H9 (cell line): Measurements from ENCODE around the gene GLIS2. TPM values are rescaled to one million over a fixed set of nuclear protein-coding genes. Genes with fewer than 3 reads are reported as not detected.

Experiments used
- DNase-seq: peaks from one replicate; pipeline ENCODE4 v3.0.0-alpha.2; 2017
- H2AFZ ChIP-seq: one replicate; pipeline ENCODE4 v1.6.1; 2013; ENCODE audit warnings: mild to moderate bottlenecking, low read length, control low read depth, moderate library complexity
- H2AK5ac ChIP-seq: 2 replicates; pipeline ENCODE4 v1.6.1; 2013; ENCODE audit warnings: low read length, control low read depth, mixed read lengths; ENCODE audit not compliant: insufficient read length
- H2BK120ac ChIP-seq: one replicate; pipeline ENCODE4 v1.6.1; 2013; ENCODE audit warnings: low read depth, mild to moderate bottlenecking, low read length, control low read depth, inconsistent platforms; ENCODE audit not compliant: poor library complexity, severe bottlenecking
- H2BK12ac ChIP-seq: 2 replicates; pipeline ENCODE4 v1.6.1; 2013; ENCODE audit warnings: low read length, control low read depth, mixed read lengths, low read depth; ENCODE audit not compliant: insufficient read length
- H2BK15ac ChIP-seq: 2 replicates; pipeline ENCODE4 v1.6.1; 2013; ENCODE audit warnings: low read depth, low read length, control low read depth
- H2BK20ac ChIP-seq: one replicate; pipeline ENCODE4 v1.6.1; 2013; ENCODE audit warnings: low read depth, mild to moderate bottlenecking, low read length, control low read depth, inconsistent platforms; ENCODE audit not compliant: poor library complexity, severe bottlenecking
- H2BK5ac ChIP-seq: 2 replicates; pipeline ENCODE4 v1.6.1; 2013; ENCODE audit warnings: low read length, control low read depth, mixed read lengths; ENCODE audit not compliant: insufficient read length
- H3K14ac ChIP-seq: 2 replicates; pipeline ENCODE4 v1.6.1; 2013; ENCODE audit warnings: low read length, control low read depth; ENCODE audit not compliant: insufficient read depth
- H3K18ac ChIP-seq: 2 replicates; pipeline ENCODE4 v1.6.1; 2013; ENCODE audit warnings: low read depth, mild to moderate bottlenecking, mixed read lengths, low read length, control low read depth; ENCODE audit not compliant: insufficient read length
- H3K23ac ChIP-seq: 2 replicates; pipeline ENCODE4 v1.6.1; 2013; ENCODE audit warnings: low read length, control low read depth, mixed read lengths, low read depth; ENCODE audit not compliant: insufficient read length
- H3K23me2 ChIP-seq: 2 replicates; pipeline ENCODE4 v1.6.1; 2013; ENCODE audit warnings: low read depth, mild to moderate bottlenecking, mixed read lengths, low read length, control low read depth; ENCODE audit not compliant: insufficient read length, poor library complexity, severe bottlenecking
- H3K27ac ChIP-seq: 2 replicates; pipeline ENCODE4 v1.5.1; 2013; ENCODE audit warnings: low read length, control low read depth, mixed read lengths, low read depth; ENCODE audit not compliant: insufficient read length
- H3K27me3 ChIP-seq: 2 replicates; pipeline ENCODE4 v1.6.1; 2013; ENCODE audit warnings: low read length, control low read depth, inconsistent platforms; ENCODE audit not compliant: insufficient read depth
- H3K4ac ChIP-seq: 2 replicates; pipeline ENCODE4 v1.6.1; 2013; ENCODE audit warnings: low read depth, mild to moderate bottlenecking, control low read depth, inconsistent platforms, low read length, moderate library complexity
- H3K4me1 ChIP-seq: 2 replicates; pipeline ENCODE4 v1.6.1; 2013; ENCODE audit warnings: low read length, control low read depth, inconsistent platforms; ENCODE audit not compliant: insufficient read depth
- H3K4me2 ChIP-seq: 2 replicates; pipeline ENCODE4 v1.6.1; 2013; ENCODE audit warnings: low read length, control low read depth, mixed read lengths; ENCODE audit not compliant: insufficient read length, insufficient read depth
- H3K56ac ChIP-seq: 2 replicates; pipeline ENCODE4 v1.6.1; 2013; ENCODE audit warnings: low read depth, mild to moderate bottlenecking, mixed read lengths, low read length, control low read depth; ENCODE audit not compliant: insufficient read length
- H3K79me1 ChIP-seq: 2 replicates; pipeline ENCODE4 v1.6.1; 2013; ENCODE audit warnings: low read depth, mild to moderate bottlenecking, moderate library complexity, low read length, control low read depth, inconsistent platforms; ENCODE audit not compliant: insufficient read depth, poor library complexity, severe bottlenecking
- H3K79me2 ChIP-seq: 2 replicates; pipeline ENCODE4 v1.6.1; 2013; ENCODE audit warnings: low read length, control low read depth, inconsistent platforms; ENCODE audit not compliant: insufficient read depth
- H3K9ac ChIP-seq: 2 replicates; pipeline ENCODE4 v1.6.1; 2013; ENCODE audit warnings: low read length, control low read depth, mixed read lengths; ENCODE audit not compliant: insufficient read length; ENCODE audit errors: extremely low read depth
- H3K9me3 ChIP-seq: one replicate; pipeline ENCODE4 v1.6.1; 2013; ENCODE audit warnings: low read depth, low read length, inconsistent platforms; ENCODE audit not compliant: control insufficient read depth
- H3T11ph ChIP-seq: one replicate; pipeline ENCODE4 v1.6.1; 2013; ENCODE audit warnings: mild to moderate bottlenecking, low read length, control low read depth, inconsistent platforms
- H4K20me1 ChIP-seq: one replicate; pipeline ENCODE4 v1.6.1; 2013; ENCODE audit not compliant: control insufficient read depth, insufficient read length, insufficient read depth
- H4K5ac ChIP-seq: 2 replicates; pipeline ENCODE4 v1.6.1; 2013; ENCODE audit warnings: low read depth, mild to moderate bottlenecking, mixed read lengths, low read length, control low read depth; ENCODE audit not compliant: insufficient read length
- H4K8ac ChIP-seq: replicated peaks from 2 replicates; pipeline ENCODE4 v1.6.1; 2013; ENCODE audit warnings: low read length, control low read depth, mixed read lengths, low read depth; ENCODE audit not compliant: insufficient read length
- H4K91ac ChIP-seq: 2 replicates; pipeline ENCODE4 v1.6.1; 2013; ENCODE audit warnings: low read depth, mild to moderate bottlenecking, moderate library complexity, mixed read lengths, low read length, control low read depth; ENCODE audit not compliant: insufficient read length
- H3K27ac Mint-ChIP-seq, 3 experiments: 2 replicates in 2 of 3; 3 replicates in 1 of 3; pipeline ENCODE4 v1.8.0; 2020 to 2021; ENCODE audit warnings: mixed read lengths in 3 of 3, mild to moderate bottlenecking in 1 of 3, moderate library complexity in 1 of 3
- H3K27me3 Mint-ChIP-seq: 2 replicates; pipeline ENCODE4 v1.8.0; 2021; ENCODE audit warnings: low read depth, mild to moderate bottlenecking, moderate library complexity, mixed read lengths
- H3K36me3 Mint-ChIP-seq, 3 experiments: 2 replicates in 2 of 3; 3 replicates in 1 of 3; pipeline ENCODE4 v1.8.0; 2020 to 2021; ENCODE audit warnings: low read depth in 3 of 3, mixed read lengths in 3 of 3; ENCODE audit not compliant: insufficient read depth in 1 of 3
- H3K4me1 Mint-ChIP-seq, 2 experiments: 2 replicates each; pipeline ENCODE4 v1.8.0; 2020; ENCODE audit warnings: mixed read lengths in 2 of 2
- H3K4me3 Mint-ChIP-seq, 2 experiments: 2 replicates in 1 of 2; 3 replicates in 1 of 2; pipeline ENCODE4 v1.8.0; 2020 to 2021; ENCODE audit warnings: mild to moderate bottlenecking in 2 of 2, mixed read lengths in 2 of 2, moderate library complexity in 1 of 2
- H3K9me3 Mint-ChIP-seq, 2 experiments: 2 replicates in 1 of 2; 3 replicates in 1 of 2; pipeline ENCODE4 v1.8.0; 2020; ENCODE audit warnings: mild to moderate bottlenecking in 2 of 2, mixed read lengths in 2 of 2, moderate library complexity in 1 of 2
- CTCF ChIP-seq: fragments of 200-600 bp; sonication (generic); conservative IDR thresholded peaks from 3 replicates; pipeline ENCODE4 v1.8.0; 2021; ENCODE audit warnings: antibody characterized with exemption, mild to moderate bottlenecking
- WGBS: extraction: QIAGEN DNeasy Blood & Tissue Kit; methylation state at CpG from one replicate; pipeline ENCODE4 v1.1.7; 2013; ENCODE audit warnings: missing lambda C conversion rate, low lambda C conversion rate, mixed read lengths; ENCODE audit not compliant: insufficient read length; ENCODE audit errors: extremely low coverage; 5-methylcytosine and 5-hydroxymethylcytosine counted together
- total RNA-seq: library from RNA; stranded (reverse); gene quantifications from 2 replicates; pipeline ENCODE4 v1.2.1, GENCODE V29; 2021

GLIS2 gene
- total RNA-seq, 1 experiment from 2014 or later: 14.3 TPM

- Histone ChIP-seq H4K8ac (no peak overlapping the region), H3K9me3 (no peaks in the 10 kb centered on the region), H3K4me1 (peaks cover 3% of the 10 kb centered on the region; the same call in 1 of the 2 replicates), H3K27me3 (no peaks in the 10 kb centered on the region), H2BK5ac (no peak overlapping the region), H2BK12ac (no peak overlapping the region), H2AFZ (no peak overlapping the region), H4K91ac (no peak overlapping the region), H3K4me2 (no peak overlapping the region), H2BK20ac (no peak overlapping the region), H4K5ac (no peak overlapping the region), H2BK120ac (no peak overlapping the region), H3K79me1 (no peaks in the 10 kb centered on the region), H3K18ac (no peak overlapping the region), H3K23ac (no peak overlapping the region), H3K4ac (no peak overlapping the region), H3K27ac (no peak overlapping the region), H4K20me1 (peaks cover 3% of the 10 kb centered on the region), H3T11ph (no peak overlapping the region), H3K23me2 (peaks cover 4% of the 10 kb centered on the region), H3K9ac (no peak overlapping the region), H3K79me2 (peaks cover 3% of the 10 kb centered on the region; the same call in 1 of the 2 replicates), H3K14ac (no peak overlapping the region), H2BK15ac (no peak overlapping the region), H2AK5ac (no peak overlapping the region), H3K56ac (no peak overlapping the region)
- Mint-ChIP-seq H3K9me3 (no peaks in the 10 kb centered on the region), H3K4me1 (peaks cover 8 to 27% of the 10 kb centered on the region in 2 experiments), H3K27ac (no peak overlapping the region), H3K36me3 (no peaks in the 10 kb centered on the region), H3K27me3 (no peaks in the 10 kb centered on the region), H3K4me3 (no peak overlapping the region)
- no peak for DNase-seq
- no peak for TF ChIP-seq CTCF
- WGBS: no CpG with 5 or more reads among the region's 21 CpGs
Measured at GRCh38 chr16:4323071-4323844, 7.4 kb downstream of the GLIS2 start.
